WTC11 (cell line): ENCODE data around the gene LYPD3. TPM values are rescaled to one million over a fixed set of nuclear protein-coding genes. Genes with fewer than 3 reads are reported as not detected.

Experiments
- ATAC-seq: fragments of 200-7000 bp; cut with Tn5 transposase; 2 replicates; pipeline ENCODE4 v1.10.0; 2021; ENCODE audit warnings: mild to moderate bottlenecking, moderate library complexity
- CTCF ChIA-PET: fragments of 300-600 bp; sonication (Branson Sonifier 250); formaldehyde crosslinking; loops from one replicate; lab custom pipeline; 2021; ENCODE audit warnings: antibody characterized with exemption; lab: Charles Lee
- POLR2A ChIA-PET: fragments of 350-600 bp; sonication (Branson Sonifier 250); formaldehyde crosslinking; loops from one replicate; lab custom pipeline; 2021; ENCODE audit warnings: antibody characterized with exemption; lab: Charles Lee
- DNase-seq: peaks from one replicate; pipeline ENCODE4 v3.0.0; 2021; ENCODE audit warnings: low spot score
- H3K27ac Mint-ChIP-seq: 2 replicates; pipeline ENCODE4 v1.8.0; 2021; ENCODE audit warnings: mixed read lengths
- H3K27me3 Mint-ChIP-seq: 2 replicates; pipeline ENCODE4 v1.8.0; 2021; ENCODE audit warnings: low read depth, mild to moderate bottlenecking, moderate library complexity, mixed read lengths
- H3K36me3 Mint-ChIP-seq: 2 replicates; pipeline ENCODE4 v1.8.0; 2021; ENCODE audit warnings: mixed read lengths
- H3K4me1 Mint-ChIP-seq: 2 replicates; pipeline ENCODE4 v1.8.0; 2022; ENCODE audit warnings: mixed read lengths
- H3K4me3 Mint-ChIP-seq: 2 replicates; pipeline ENCODE4 v1.8.0; 2021; ENCODE audit warnings: mild to moderate bottlenecking, moderate library complexity, mixed read lengths
- H3K9me3 Mint-ChIP-seq: 2 replicates; pipeline ENCODE4 v1.8.0; 2021; ENCODE audit warnings: mixed read lengths
- ATF3 ChIP-seq: sonication (generic); formaldehyde crosslinking; conservative IDR thresholded peaks from 2 replicates; pipeline ENCODE4 v1.8.1; 2022; ENCODE audit warnings: mild to moderate bottlenecking, missing genetic modification reagents
- CREB1 ChIP-seq: sonication (generic); formaldehyde crosslinking; IDR thresholded peaks from 2 replicates; pipeline ENCODE4 v1.8.0; 2023; ENCODE audit warnings: mild to moderate bottlenecking, missing genetic modification reagents
- CTCF ChIP-seq: fragments of 200-600 bp; IDR thresholded peaks from 2 replicates; pipeline ENCODE4 v1.8.0; 2022; ENCODE audit warnings: antibody characterized with exemption
- E2F4 ChIP-seq: sonication (generic); formaldehyde crosslinking; IDR thresholded peaks from 2 replicates; pipeline ENCODE4 v1.8.1; 2022; ENCODE audit warnings: low read depth, mild to moderate bottlenecking, moderate library complexity, missing genetic modification reagents, borderline replicate concordance
- FOXP4 ChIP-seq: sonication (generic); formaldehyde crosslinking; IDR thresholded peaks from 2 replicates; pipeline ENCODE4 v1.8.0; 2022; ENCODE audit warnings: mild to moderate bottlenecking, missing genetic modification reagents
- HMGXB4 ChIP-seq: sonication (generic); formaldehyde crosslinking; IDR thresholded peaks from 2 replicates; pipeline ENCODE4 v1.8.1; 2023; ENCODE audit warnings: mild to moderate bottlenecking, moderate library complexity, missing genetic modification reagents
- OVOL2 ChIP-seq: fragments of 250-450 bp; sonication (Bioruptor Pico); IDR thresholded peaks from 2 replicates; pipeline ENCODE4 v1.9.0; 2021; ENCODE audit warnings: mild to moderate bottlenecking, borderline replicate concordance
- SP1 ChIP-seq: sonication (generic); formaldehyde crosslinking; conservative IDR thresholded peaks from 2 replicates; pipeline ENCODE4 v1.8.1; 2022; ENCODE audit warnings: missing genetic modification reagents
- ZBTB21 ChIP-seq: sonication (generic); formaldehyde crosslinking; IDR thresholded peaks from 2 replicates; pipeline ENCODE4 v1.8.1; 2023; ENCODE audit warnings: mild to moderate bottlenecking, missing genetic modification reagents, borderline replicate concordance
- ZNF219 ChIP-seq: sonication (generic); formaldehyde crosslinking; IDR thresholded peaks from 2 replicates; pipeline ENCODE4 v1.8.0; 2023; ENCODE audit warnings: missing genetic modification reagents, mild to moderate bottlenecking, borderline replicate concordance
- ZNF396 ChIP-seq: fragments of 250-450 bp; sonication (Bioruptor Pico); IDR thresholded peaks from 2 replicates; pipeline ENCODE4 v1.8.0; 2021; ENCODE audit warnings: mild to moderate bottlenecking, moderate library complexity, borderline replicate concordance
- ZNF425 ChIP-seq: fragments of 250-450 bp; sonication (Bioruptor Pico); conservative IDR thresholded peaks from 2 replicates; pipeline ENCODE4 v1.9.0; 2021; ENCODE audit warnings: mild to moderate bottlenecking
- total RNA-seq: library from RNA; stranded (reverse); gene quantifications from 3 replicates; pipeline ENCODE4 v1.2.3, GENCODE V29; 2021

Gene LYPD3
- total RNA-seq, 1 experiment from 2014 or later = 3.8 TPM

- TF ChIP-seq CTCF (no peak), SP1 (CRISPR knock-in tag) (no peak), CREB1 (CRISPR knock-in tag) (no peak), ZNF219 (CRISPR knock-in tag) (no peak), ZNF425 (CRISPR knock-in tag) (no peak), ZBTB21 (CRISPR knock-in tag) (no peak), OVOL2 (CRISPR knock-in tag) (no peak), E2F4 (CRISPR knock-in tag) (no peak), ZNF396 (CRISPR knock-in tag) (no peak), ATF3 (CRISPR knock-in tag) (no peak), HMGXB4 (0 out of 2 replicates have a peak, but pooled peaks have one; percentile 17), FOXP4 (CRISPR knock-in tag) (0 out of 2 replicates have a peak, but pooled peaks have one; percentile 55)
These were observed 2.5 kb downstream of the LYPD3 start (continued) for GRCh38 chr19:43462785-43463380.

- no peak overlapping the region for H3K27ac Mint-ChIP-seq
- DNase-seq (no peak), ATAC-seq (no peak)
- ChIA-PET POLR2A (interaction anchor here (1.8 kb wide), 1 partner anchor 40 kb away, joined by 10 read pairs; no protein-coding TSS in a partner anchor), CTCF (interaction anchor here (1.1 to 5.0 kb wide), 8 partner anchors 15 to 206 kb away, joined by 3 to 66 read pairs (median 22); partner anchors contain the start of gene PHLDB3)
- H3K4me3 Mint-ChIP-seq = peak overlapping the region; percentile 91
- no peaks in the 10 kb centered on the region for H3K36me3 Mint-ChIP-seq
- H3K27me3 Mint-ChIP-seq = peaks cover 68% of the 10 kb centered on the region
- TF ChIP-seq HMGXB4 = no peak
- H3K4me1 Mint-ChIP-seq = peaks cover 19% of the 10 kb centered on the region
- H3K9me3 Mint-ChIP-seq = no peaks in the 10 kb centered on the region
These were observed 3.0 kb downstream of the LYPD3 start for GRCh38 chr19:43462383-43462782.
